NCI-H2081 (cell line): ENCODE measurements around the gene YTHDF1.
"Not testable (repeated sequence)": the region's sequence is repeated elsewhere in the genome, so short reads cannot be mapped to it uniquely, and the experiment has no call there.

Experiments
- DNase-seq, 2 experiments: peaks; one replicate each; lab custom pipeline; 2025; lab: John Stamatoyannopoulos, UW

Gene YTHDF1

DNA sequence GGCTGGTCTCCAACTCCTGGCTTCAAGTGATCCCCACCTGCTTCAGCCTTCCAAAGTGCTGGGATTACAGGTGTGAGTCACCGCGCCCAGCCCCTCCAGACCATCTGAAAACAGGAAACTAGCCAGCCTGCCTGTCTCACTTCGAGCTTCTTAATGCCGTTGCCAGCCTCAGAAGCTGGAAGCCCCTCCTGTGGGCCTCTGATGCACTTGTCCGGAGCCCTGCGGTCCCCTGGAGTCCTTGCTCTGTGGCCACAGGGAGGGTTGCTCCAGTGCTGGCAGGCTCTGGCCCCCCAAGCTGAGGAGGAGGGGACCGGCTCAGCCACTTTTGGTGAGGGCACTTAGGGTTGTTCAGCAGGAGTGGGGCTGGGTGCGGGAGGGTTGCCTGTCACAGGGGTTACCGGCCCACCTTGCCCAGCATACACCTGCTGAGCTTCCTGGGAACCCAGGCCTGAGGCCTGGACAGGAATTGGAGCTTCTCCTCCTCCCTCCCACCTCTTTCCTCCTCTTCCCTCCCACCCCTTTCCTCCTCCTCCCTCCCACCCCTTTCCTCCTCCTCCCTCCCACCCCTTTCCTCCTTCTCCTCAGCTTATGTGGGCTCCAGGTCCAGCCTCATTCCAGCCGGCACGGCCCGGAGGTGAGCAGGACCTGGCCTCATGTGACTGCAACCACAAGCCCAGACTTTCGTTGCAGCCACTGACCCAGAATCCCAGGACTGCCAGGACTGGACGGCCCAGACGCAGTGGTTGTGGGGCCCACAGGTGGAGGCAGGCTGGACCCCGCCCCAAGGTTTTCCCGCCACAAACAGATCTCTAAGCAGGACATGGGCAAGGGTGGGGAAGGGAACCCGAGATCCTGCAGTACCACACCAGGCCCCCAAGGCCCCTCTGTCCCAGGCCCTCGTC lies 10.4 kb upstream of the YTHDF1 start:
- no peak for DNase-seq

DNA sequence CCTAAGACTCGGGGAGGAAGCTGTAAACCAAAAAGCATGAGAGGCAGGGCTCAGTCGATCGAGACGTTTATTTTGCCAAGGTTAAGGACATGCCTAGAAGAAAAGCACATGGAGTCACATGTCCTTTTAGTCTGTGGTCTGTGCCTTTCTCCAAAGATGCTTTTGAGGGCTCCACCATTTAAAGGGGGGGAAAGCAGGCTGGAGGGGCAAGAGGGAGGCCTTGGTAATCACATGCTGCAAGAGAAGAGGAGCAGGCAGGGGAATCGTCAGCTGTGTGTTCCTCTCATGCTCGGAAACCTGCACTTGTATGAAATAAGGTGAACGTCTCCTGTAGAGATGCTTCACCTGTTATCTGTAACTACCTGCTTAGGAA lies 9.1 kb upstream of the YTHDF1 start:
- DNase-seq = no peak

DNA sequence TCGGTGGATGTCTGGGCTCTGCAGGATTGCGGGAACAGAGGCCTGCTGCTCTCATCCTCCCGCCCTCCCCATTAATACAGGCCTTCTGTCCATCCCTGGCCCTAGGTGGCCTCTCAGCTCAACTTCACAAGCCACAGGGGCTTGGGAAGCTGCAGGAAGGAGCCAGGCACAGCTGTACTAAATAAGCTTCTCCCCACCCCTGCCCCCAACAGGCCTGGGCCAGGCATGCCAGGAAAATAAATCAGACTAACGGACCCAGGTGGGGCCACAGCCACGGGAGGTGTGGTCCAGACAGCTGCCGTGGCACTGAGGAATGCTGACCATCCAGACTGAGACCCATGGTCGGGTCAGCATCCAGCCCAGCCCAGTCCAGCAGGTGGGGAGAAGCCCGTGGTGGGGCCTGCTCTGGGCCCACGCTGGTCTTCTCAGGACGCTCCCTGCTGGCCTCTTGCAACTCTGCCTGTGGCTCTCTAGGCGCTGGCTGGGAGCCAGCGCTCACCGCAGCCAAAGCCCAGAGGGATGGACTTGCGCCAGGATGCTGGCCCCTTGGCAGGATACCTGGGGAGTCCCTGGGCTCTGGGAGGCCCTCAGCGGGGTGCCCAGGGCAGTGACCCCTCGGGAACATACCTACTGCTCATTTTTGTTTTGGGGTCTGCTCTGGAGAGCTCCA lies 8.6 kb upstream of the YTHDF1 start:
- peak; percentile 39 to 62 for DNase-seq

DNA sequence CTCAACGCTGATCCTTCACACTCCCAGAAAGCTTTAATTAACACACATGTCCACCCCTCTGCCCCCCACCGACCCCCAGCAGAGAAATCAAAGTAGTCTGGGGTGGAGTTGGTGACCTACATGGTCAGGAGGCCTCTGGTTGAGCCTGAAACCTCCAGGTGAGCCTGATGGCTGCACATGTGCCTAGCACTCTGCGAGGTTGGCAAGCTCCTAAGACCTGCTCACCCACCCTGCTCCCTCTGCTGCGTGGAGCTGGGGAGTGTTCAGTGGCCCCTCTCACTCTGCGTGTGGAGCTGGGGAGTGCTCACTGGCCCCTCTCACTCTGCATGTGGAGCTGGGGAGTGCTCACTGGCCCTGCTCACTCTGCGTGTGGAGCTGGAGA lies 7.9 kb upstream of the YTHDF1 start:
- no peak for DNase-seq

DNA sequence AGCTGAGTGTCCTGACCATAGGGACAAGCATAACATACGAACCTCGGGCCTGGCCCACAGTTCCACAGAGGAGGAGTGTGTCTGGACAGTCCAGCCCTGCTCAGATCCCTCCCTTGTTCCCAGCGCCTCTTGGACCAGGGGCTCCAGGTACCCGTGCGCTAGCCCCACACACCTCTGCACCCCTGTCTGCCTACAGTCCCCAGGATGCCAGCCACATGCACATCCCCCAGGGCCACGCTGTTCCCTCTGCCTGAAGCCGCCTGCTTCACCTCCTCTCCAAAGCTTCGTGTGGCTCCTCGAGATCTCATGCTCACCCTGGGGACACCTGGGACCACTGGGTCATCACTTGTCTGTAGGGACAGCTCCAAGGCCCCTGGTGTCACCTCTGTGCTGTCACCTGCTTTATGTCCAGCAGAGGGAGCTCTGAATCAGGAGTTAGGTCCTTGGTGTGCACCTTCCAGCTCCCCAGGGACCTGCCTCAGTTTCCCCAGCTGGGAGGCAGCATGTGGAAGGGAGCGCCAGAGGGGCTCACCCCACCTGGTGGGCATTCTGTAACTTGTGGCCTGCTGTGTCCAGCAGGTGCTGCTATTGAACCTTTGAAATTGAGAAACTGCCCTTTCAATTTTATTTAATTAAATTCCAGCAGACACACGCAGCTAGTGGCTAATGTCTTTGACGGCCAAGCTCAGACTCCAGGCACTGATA lies 7.3 kb upstream of the YTHDF1 start:
- peak in 1 of 2 experiments; percentile 21 for DNase-seq

DNA sequence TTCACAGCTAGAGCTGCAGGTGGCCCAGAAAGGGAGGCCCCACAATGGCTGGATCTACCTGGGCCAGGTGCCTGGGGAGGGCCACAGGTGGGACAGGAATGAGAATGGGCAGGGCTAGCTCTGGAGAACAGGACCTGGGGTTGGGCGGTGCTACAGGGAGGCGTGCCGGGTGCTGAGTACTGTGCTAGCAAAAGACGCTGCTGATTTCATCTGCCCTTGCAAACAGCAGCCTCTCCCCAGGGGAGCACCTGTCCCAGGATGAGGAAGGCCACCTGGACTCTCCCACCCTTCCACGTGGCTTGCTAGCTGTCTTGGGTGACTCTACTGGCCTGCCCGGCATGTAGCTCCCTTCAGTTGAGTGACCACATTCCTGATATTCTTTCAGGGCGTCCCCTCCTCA lies 6.6 kb upstream of the YTHDF1 start:
- DNase-seq = no peak

DNA sequence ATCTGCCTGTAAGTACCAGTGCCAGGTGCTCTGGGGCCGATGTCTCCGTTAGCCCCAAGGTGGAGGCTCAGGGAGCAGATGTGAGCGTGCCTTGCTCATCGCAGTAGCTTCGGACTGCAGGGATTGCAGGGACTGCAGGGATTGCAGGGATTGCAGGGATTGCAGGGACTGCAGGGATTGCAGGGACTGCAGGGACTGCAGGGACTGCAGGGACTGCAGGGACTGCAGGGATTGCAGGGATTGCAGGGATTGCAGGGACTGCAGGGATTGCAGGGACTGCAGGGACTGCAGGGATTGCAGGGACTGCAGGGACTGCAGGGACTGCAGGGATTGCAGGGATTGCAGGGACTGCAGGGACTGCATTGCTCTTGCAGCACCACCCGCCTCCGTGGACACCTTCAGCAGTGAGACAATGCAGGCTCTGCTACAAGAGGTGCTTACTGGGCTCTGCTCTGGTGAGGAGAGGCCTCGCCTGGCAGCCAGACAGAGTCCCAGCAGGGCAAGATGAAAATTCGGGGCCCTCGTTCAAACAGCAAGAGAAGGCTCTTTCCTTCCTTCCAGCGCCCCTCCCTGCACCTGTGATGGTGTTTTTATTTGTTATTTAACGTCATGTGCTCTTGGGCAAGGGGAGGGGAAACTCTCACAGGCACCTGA lies 5.6 kb upstream of the YTHDF1 start:
- not testable (repeated sequence) for DNase-seq

DNA sequence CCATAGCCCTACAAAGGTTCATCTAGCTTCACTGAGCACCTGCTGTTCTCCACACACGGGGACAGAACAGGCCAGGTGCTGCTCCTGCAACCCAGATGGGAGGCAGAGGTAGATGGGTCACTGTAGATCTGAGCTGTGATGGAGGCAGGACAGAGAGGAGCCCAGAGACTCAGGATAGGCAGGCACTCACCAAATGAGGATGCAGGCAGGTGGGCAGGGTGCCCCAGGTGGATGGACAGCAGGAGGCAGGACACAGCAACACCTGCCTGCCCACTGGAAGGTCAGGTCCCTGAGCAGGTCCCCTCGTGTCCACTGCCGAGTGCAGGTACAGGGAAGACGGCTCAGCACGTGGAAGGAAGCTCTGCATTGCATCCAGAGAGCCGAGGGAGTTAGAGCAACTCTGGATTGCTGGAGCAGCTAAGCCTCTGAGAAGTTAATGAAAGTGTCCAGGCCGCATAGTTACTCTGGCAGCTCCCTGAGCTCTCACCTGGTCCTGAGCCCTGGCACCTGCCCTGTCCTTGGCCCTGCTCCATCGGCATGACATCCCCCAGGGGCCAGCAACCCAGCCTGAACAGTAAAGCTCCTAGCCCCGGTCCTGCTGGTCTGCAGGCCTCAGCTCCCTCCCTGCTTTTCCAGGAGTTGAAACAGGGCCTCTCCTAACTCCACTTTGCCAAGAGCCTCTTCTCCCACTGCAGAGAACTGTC lies 4.9 kb upstream of the YTHDF1 start:
- no peak for DNase-seq

DNA sequence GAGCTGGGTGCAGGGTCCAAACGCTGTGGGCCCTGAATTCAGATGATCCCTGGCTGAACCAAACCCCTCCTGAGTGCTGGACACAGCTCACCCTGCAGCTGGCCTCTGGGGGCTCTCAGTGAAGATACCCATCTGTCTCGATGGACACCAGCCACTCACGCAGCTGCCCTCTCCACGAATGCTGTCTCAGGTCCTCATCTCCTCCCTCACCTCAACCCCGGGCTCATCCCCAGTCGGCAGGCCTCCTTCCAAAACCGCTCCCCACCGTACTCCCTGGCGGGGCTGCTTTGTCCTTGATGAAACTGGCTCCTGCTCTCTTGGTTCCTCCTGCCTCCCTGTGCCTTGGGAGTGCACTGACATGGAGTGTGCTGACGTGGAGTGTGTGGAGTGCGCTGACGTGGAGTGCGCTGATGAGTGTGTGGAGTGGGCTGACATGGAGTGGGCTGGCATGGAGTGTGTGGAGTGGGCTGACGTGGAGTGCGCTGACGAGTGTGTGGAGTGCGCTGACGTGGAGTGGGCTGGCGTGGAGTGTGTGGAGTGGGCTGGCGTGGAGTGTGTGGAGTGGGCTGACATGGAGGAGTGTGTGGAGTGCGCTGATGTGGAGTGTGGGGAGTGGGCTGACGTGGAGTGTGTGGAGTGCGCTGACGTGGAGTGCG lies 4.1 kb upstream of the YTHDF1 start:
- no peak for DNase-seq

DNA sequence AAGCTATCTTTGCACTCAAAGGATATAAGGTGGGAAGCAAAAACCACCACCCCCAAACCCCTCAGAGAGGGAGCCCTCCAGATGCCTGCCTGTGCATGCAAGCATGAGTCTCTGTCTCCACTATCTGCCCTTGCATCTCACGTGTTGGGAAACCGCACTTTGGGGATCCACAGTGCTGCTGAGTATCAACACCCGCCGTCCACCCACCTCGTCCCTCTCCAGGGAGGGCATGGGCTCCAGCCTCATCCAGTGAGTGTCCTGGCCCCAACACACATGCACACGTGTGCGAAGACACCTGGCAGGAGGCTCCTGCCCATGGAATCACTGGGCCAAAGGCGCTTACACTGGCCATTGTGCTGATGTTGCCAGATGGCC lies 3.5 kb upstream of the YTHDF1 start:
- DNase-seq = no peak

DNA sequence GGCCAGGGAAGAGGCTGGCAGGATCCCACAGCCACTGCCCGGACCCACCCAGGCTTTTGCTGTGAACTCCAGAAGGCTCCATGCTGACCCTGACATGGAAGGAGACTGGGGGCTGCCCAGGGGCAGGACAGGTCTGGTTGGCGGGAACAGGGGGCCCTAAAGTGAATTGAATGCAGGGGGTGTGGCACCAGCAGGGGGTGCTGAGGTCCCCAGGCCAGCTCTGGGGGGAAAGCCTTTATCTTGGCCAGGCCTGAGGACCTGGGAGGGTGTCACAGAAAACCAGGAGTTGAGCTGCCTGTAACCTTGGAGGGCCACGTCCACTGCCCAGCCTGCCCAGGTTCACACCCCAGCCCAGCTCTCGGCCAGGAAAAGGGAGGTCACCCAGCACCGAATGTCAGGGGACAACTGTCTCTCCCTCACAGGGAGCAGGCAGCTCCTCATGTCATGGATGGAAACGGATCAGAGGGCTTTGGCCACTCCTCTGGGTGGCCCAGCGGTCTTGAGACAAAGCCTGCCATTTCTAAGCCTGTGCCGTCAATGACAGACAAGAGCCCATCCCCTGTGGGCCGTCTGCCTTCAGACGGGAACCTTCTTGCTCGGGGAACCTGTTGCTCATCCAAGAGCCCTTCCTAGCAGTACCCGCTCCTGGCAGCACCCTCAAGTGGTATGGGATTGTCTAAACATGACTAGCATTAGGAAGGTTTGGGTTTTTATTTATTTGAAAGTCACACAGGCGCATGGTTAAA lies 2.9 kb upstream of the YTHDF1 start:
- no peak for DNase-seq

DNA sequence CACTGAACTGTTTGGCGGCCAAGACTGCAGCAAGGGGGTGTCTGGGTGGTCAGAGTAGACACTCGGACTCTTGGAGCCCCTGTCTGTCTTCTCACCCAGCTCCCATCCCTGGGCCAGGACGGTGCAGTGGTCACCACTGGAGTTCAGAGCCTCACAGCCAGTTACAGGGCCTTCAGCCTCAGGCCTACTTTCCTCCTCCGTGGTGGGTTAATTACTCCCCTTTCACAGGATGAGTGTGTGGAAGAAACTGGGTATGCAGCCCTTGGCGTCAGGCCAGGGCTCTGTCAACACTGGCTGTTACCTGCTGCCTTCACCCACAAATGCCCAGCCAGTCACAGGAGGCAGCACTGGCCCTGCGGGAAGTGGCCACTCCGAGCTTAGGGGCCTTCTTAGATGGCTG lies 1.8 kb upstream of the YTHDF1 start:
- peak; percentile 24 to 51 for DNase-seq

DNA sequence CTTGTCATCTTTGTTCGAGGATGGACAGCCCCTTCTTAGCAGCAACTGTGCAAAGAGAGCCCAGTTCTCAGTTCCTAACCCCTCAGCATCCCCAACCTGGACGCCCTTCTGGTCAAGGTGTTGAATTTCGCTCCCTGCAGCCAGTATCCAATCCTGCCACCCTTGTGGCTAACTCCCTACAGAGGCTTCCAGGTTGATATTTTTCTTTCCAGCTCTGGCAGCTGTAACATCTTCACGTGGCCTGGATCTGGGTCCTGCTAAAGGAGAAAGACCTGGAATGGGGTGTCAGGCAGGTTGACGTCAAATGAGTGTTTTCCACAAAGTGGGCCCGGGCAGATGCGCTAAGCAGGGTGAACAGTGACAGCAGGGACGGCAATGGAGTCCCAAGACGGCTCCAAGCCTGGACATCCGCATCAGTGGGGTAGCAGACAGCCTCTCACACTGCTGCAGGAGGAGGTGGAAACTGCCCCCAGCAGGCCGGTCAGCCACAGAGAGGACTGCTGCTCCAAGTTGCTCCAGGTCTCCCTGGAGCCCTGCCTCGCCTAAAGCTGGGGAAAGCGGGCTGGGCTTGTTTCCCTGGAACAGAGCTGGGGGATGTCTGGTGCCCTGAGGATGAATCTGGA lies 1.0 kb upstream of the YTHDF1 start:
- no peak for DNase-seq

DNA sequence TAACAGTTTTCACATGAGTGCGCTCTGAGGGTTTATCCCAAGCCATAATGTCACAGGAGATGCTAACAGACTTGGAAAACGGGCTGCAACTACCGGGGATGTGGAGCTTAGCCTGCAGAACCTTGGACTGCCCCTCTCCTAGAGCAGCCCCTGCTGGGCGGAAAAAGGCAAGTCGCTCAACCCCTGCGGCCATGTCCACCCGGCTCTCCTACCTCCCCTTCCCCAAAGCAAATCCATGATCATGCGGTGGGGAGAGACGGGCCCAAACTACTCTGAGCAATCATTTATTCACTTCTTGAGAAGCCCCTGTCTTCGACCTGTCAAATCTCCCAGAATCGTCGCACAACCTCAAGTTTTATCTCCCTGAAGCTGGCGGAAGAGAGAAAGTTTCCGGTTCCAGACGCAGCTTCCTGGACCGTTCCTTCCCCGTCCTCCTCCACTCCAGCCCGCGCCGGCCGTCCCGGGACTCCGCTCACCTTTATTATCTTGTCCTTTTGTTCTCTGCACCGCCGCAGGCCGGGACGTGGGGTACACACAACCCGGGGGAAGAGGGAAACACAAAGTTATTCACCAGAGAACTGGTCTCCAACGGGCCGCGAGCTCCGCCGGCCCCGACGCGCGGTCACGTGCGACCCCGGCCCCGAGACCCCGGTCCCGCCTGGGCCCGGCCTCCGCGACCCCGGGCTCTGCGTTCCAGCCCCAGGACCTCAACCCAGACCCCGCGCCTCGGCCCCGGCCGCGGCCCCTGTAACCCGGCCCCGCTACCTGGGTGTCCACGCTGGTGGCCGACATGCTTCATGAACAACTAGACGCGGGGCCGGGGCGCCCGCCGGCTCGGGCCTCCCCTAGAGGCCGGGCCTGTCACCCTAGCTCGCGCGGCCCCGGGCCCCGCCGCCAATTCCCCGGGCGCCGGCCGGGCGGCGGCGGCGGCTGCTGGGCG lies 560 bp downstream of the YTHDF1 start:
- peak in 1 of 2 experiments; percentile 20 for DNase-seq

DNA sequence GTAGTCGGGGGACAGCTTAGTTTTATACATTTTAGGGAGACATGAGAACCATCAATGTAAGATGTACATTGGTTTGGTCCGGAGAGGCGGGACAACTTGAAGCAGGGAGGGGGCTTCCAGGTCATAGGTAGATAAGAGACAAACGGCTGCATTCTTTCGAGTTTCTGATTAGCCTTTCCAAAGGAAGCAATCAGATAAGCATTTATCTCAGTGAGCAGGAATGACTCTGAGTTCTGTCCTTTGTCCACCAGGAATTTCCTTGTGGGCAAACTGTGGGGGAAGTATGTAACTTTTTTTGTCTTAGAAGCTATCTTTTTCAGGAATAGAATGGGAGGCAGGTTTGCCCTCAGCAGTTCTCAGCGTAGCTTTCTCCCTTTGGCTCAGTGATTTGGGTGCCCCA lies 1.4 kb downstream of the YTHDF1 start:
- DNase-seq = no peak

DNA sequence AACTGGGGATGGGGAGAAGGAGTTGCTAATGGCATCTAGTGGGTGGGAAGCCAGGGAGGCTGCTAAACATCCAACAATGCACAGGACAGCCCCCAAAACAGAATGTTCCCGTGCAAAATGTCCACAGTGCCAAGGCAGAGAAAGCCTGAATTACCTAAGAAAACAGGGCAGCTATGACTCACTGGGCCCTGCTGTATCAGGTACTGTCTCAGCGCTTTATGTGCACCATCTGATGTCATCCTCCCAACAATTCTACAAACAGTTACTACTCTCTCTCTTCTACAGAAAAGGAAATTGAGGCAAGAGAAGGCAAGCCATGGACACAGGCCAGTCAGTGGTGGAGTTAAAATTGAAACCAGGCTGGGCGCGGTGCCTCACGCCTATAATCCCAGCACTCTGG lies 3.1 kb downstream of the YTHDF1 start:
- no peak for DNase-seq

DNA sequence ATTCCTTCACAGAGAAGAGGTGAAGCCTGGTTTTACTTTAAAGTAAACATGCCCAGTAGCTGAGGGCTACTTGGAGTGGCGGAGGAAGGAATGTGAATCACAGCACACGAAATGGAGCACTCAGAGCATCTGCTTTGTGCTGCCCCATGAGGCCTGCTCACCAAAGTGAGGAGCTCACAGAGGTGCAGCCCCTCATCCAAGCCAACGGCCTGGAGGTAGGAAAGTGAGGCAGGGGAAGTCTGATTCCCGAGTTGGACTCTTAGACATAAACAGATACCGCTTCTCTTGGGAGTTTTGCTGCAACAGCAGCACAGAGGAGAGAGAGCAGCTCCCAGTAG lies 3.6 kb downstream of the YTHDF1 start:
- DNase-seq = no peak

DNA sequence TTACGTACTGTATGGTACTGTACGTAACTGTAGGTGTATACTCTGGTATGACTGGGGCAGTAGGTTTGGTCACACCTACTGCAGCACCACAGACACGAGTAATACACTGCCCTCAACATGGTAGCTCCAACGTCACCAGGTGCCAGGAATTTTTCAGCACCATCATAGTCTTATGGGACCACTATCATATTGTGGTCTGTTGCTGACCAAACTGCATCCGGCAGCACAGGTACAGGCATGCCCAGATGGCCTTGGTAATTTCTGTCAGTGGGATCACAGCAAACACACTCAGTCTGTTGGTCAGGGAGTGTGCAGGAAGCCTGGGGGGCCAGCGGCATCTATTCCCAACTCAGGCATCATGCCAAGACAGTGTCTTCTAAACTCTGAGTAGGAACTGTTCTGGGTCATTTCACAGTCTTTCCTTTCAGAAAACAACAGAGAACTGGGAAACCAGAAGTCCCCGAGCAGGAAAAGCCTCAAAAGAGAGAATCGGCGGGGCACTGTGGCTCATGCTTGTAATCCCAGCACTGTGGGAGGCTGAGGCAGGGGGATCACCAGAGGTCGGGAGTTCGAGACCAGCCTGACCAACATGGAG lies 5.8 kb downstream of the YTHDF1 start:
- no peak for DNase-seq
